GM12872 (cell line): ENCODE results near the gene TSPAN5.

Source experiments
- CTCF ChIP-seq: IDR thresholded peaks from 3 replicates; pipeline ENCODE4 v1.5.1; 2011; ENCODE audit warnings: low read depth, mild to moderate bottlenecking, low read length, moderate library complexity; ENCODE audit not compliant: insufficient read depth

TSPAN5 gene

GRCh38 chr4:98558471-98559169 lies 99.8 kb downstream of the TSPAN5 start:
- TF ChIP-seq CTCF = no peak

GRCh38 chr4:98557194-98557892 lies 101.1 kb downstream of the TSPAN5 start:
- no peak for TF ChIP-seq CTCF

DNA sequence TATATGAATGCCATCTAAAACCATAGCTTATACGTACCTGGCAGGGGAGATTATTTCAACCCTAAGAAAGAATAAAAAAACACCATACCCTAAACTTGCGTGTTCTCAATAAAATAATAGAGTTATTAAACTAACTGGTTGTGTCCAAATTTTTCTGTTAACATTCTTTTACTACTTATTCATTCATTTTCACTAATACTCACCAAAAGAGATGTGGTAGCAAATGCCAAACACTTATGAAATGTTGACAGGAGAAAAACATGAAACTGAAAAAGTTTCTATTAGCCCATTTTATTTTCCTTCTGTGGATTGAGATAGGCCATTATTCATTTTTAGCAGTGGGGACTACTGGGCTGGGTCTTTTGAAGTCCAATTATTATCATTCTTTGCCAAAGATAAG lies 102.0 kb downstream of the TSPAN5 start:
- no peak for TF ChIP-seq CTCF

GRCh38 chr4:98555798-98556445 lies 102.5 kb downstream of the TSPAN5 start:
- no peak for TF ChIP-seq CTCF

DNA sequence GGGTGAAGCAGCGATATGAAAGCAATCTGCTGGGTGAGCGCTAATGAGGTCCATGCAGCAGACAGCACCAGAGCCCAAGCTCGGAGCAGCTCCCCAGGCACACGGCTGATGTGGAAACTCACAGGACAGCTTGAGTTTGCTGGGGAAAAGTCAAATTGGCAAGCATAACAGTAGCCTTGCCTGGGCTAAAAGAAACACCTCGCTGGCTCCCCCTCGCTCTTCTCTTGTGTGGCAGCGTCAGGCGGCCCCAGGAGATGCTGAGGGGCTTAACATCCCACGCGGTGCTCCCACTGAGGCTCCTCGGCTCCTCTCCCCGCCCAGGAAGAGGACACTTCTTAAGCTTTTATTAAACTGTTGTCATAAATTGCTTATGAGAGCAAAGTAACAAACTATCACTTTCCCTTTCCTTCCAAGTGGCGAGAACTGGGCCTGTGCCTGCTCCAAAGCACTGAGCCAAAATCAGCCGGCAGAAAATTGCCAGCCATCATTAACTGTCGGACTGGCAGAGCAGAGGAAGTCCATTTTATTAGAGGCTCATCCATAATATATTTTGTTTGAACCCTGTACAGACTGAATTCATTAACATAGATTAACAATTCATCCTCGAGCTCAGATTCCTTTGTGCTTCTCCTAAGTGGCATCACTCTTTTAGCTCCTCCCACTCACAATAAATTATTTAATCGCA lies 111.4 kb downstream of the TSPAN5 start:
- no peak for TF ChIP-seq CTCF

GRCh38 chr4:98544818-98545414 lies 113.5 kb downstream of the TSPAN5 start:
- TF ChIP-seq CTCF = no peak
